ENCODE results near the gene DBF4B.
"Not testable (repeated sequence)": the region's sequence is repeated elsewhere in the genome, so short reads cannot be mapped to it uniquely, and the experiment has no call there.

Gene DBF4B

DNA sequence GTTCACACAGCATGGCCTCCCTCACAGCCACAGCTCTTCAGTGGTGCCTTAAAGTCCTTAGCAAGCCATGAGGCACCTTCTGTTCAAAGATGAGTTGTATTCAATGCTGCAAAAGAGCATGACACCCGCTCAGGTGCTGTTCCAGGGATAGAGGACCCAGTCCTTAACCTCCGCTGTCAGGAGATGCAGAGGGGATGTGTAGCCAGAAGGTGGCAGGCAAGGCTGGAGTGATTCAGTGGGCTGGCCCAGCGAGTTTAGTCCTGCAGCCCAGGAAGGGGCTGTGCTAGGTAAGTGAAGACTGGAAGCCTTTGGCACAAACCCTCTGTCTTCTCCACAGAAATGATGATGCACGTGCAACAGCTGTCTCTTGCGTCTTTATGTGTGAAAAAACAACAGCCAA is 25.3 kb downstream of the DBF4B start:
- DNase-seq (ENCODE audit: low spot score) = no peak

DNA sequence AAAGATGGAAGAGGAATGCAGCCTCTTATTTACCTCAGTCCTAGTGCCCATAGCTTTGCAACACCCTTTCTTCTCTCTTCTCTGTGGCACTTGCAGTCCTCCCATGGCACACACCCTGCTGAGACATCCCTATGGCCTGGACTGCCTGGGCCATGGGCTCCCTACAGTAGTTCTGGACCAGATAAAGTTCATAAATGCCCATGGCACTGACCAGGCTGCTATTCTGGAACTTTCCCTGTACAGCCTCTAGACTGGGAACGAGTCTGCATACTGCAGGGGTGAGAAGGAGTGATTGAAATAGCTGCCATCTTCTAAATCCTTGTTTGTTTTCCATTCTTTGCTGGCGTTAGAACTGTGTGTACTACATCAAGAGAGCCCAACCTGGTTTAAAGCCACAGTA is 25.8 kb downstream of the DBF4B start:
- DNase-seq (ENCODE audit: low spot score) = no peak

DNA sequence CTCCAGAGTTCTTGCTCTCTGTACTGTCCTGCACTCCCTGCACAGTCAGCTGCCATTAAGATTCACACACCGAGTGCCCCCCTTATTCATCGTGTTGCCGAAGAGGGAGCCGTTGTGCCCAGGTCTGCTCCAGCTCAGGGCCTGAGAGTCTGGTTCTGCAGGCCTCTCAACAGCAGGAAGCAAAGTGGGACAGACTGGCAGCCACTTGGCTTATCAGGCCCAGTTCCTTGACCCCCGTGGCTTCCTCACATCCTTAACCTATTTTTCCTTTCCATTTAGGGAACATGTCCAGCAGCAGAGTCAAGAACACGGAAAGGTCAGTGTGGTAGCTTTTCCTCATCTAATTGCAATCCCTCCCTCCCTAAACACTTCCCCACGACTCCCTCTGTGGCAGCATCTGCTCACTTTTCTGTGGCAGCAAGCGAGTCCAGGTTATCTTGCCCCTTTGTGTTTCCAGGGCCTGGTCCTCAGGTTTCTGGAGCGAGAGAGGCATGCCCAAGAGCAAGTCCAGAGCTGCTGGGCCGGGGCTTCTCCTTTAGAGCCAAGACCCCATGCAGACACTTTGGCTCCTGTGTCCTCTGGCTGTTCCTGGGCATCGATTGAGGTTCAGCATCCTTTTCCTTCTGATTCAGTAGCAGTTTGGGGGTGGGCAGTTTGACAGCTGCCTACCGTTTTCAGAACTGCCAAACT is 28.2 kb downstream of the DBF4B start:
- no peak for DNase-seq (ENCODE audit: low spot score)

DNA sequence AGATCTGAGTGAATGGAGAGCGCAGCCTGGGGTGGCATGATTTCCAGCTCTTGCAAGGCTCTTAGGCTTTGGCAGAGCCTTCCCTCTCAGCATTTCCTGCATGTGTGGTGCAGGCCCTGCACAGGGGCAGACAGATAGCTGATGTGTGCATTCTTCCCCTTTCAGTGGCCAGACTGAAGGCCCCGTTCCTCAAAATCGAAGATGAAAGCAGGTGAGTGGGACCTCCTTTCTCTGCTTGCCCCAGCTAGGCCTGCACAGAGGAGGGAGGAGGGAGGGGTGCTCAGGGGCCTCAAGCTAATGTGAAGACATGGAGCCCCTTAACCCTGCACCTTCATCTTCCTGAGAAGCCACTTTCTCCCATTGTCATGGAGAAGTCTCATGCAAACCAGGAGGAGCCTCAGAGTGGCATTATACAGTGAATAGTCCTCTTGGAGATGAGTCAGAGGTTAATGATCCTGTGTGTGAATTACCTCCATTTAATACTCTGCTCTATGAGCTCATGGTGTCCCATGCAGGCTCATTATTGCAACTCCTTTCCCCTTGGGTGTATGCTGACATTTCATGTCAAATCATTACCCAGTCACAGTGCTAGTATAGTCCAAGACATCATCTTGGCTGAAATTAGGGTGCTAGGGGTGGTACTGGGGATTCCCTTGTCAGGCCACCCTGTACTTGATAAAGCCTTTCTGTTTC is 29.9 kb downstream of the DBF4B start:
- DNase-seq (ENCODE audit: low spot score) = peak; percentile 36

DNA sequence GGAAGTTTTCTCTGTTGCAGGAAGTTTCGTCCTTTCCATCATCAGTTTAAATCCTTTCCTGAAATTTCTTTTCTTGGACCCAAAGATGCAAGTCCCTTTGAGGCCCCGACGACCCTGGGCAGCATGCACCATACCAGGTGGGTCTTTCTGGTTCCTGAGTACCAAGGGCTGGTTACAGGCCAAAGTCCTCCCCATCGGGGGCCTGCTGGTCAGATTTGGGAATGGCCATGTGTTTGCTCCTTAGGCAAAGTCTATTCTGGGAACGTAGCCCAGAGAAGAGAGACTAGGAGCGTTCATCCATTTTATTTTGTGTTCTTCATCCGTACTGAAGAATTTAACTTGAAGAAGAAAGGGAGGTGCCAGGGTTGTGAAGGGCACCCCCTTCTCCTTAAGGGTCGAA is 32.9 kb downstream of the DBF4B start:
- DNase-seq (ENCODE audit: low spot score) = no peak

DNA sequence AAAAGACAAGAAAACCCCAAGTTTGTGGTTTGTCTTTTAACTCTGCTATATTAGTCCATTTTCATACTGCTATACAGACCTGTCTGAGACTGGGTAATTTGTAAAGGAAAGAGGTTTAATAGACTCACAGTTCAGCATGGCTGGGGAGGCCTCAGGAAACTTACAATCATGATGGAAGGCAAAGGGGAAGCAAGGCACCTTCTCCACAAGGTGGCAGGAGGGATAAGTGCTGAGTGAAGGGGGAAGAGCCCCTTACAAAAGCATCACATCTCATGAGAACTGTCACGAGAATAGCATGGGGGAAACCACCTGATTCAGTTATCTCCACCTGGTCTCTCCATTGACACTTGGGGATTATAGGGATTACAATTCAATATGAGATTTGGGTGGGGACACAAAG is 36.8 kb downstream of the DBF4B start:
- no peak for DNase-seq (ENCODE audit: low spot score)

DNA sequence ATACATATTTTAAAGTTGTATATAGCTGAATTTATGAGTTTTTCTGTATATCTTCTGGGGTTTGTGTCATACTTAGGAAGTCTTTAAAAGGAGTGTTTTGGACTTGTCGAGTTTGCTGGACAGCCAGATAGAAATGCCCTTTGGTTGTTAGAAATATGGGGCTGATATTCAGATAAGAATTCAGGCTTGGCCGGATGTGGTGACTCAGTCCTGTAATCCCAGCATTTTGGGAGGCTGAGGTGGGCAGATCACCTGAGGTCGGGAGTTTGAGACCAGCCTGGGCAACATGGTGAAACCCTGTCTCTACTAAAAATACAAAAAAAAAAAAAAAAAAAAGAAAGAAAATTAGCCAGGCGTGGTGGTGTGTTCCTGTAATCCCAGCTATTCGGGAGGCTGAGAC is 37.3 kb downstream of the DBF4B start:
- DNase-seq (ENCODE audit: low spot score) = not testable (repeated sequence)

DNA sequence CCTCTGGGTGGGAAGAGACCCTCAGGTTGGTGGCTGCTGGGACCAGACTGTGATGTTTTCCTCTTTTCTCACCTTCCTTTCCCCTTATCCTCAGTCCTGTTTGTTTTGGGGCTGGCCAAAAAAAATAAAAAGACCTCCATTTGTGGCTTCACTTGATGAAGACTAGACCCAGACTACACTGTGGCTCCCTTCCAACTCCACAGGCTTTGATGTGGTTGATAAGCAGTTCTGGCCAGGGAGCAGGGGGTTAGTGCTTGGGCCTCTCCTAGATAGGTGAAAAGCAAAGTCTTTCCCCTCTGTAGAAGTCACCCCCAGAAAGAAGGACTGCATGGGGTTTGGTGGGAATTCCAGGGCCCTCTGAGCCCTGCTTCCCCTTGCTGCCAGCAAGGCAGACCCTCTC is 39.1 kb downstream of the DBF4B start:
- no peak for DNase-seq (ENCODE audit: low spot score)

DNA sequence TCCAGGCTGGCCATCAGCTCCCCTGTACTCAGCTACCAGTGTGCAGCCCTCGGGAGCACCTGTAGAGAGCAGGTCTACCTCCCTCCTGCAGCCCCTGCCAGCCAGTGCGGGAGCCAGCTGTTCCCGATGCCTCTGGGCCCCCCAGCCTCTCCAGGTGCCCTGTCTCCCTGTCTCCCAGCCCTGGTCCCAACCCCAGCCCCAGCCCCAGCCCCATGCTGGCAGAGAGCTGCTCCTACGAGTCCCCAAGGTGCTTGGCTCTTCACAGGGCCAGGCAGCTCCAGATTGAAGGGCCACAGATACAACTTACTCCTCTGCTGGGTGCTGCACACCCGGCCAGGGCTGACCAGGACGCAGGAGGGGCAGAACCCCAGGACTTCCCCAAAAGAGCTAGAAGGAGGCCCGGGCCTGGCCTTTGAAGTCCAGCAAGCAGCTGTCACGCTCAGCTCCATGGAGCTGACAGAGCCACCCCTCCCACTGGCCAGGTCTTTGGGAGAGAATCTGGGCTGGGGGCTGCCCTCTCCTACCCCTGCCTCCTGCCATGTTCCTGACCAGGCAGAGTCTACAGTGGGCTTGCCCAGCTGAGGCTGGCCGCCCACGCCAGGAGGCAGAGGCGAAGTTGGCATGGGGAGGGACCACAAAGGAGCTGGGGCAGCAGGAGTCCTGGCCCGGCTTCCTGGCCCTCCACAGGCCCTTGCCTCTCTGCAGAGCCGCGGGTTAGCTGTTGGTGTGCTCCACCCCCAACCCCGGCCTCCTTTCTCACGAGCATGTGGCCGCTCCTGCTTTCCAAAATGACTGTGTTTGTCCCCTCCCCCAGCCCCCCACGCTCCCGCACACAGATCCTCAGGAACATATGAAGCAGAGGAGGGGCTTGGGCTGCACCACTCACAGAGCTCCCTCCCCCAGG is 40.9 kb downstream of the DBF4B start:
- DNase-seq (ENCODE audit: low spot score) = no peak

DNA sequence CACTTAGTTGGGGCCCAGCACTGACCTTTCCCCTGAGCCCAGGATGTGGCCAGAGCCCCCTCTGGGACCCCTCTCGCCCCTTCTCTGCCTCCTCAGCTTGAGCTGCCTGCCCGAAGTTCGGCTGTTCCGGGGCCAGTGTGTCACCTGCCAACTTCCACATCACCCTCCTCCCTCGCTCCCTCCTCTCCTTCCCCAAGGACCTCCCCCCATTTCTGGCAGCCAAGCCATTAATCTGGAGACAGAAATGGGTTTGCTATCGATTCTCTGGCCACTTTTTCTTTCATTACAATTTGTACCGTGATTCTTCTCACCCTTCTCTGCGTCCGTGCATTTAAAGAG is 41.5 kb downstream of the DBF4B start:
- DNase-seq (ENCODE audit: low spot score) = no peak

DNA sequence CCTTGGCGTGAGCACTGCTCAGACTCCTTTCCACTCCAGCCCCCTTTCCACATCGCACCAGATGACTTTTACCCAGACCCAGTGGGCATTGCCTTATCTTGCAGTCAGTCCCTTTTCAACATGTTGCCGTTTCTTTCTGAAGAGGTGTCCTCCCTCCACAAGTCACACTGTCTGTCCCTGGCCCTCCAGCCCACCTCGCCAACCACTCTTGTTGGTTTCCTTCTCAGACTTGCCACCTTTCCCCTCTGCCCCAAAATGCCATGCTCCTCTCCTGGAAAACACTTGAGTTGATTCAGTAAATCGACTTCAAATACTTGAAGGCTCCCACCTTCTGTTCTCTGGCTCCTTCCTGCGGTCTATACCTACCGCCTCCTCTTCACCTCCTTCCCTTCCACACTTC is 42.9 kb downstream of the DBF4B start:
- no peak for DNase-seq (ENCODE audit: low spot score)

DNA sequence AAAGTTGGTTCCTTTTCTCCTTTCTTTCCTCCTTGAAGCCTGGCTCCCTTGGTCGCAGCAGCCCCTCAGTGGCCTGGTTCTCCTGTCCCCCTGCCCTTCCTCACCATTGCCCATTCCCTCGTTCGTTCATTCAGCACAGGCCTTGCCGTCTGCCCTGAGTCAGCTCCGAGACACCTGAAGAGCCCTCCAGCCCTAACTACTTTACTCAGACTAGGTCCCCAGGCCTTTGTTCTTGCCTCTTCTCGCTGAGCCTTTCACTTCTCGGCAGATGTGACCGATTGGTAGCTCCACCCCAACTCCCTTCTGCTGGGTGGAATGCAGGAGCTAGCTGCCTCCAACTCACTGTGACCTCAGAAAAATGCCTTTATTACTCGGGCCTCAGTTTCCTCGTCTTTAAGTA is 43.3 kb downstream of the DBF4B start:
- DNase-seq (ENCODE audit: low spot score) = no peak

DNA sequence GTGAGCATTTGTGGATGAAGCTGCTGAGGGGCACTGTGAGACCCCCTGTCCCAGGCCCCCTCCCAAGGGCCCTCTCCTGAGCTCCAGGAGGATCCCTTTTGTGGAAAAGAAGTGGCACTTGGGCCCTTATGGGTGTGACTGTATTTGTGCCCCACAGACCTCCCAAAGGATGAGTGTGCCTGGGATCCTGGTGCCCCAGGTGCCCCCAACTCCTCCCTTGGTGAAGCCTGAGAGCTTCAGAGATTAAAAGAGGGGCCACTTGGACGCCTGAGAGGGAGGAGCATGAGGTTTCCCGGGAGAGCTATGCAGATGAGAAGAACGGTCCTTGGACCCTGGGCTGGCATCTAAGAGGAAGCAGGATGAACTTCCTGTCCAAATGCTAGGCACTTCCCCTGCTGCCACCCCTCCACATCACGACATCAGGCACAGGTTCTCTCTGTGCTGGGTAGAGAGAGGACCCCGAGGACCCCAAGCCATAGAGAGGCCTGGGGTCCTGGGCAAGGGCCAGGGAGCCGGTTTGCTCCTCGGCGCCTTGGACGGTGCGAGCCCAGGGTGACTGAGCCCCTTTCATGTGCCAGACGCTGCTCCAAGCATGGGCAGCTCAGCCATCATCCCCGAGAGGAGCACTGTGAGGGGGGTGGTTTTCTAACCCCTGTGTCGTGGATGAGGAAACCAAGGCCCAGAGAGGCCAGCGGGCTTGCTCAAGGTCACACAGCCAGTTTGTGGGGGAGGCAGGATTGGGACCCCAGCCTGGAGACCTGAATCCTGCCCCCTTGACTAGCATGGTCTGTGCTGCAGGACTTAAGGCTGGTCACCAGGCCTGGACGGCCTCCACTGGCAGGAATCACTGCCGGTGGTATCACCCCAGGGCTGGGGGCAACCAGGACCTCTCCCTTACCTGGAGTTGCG is 44.7 kb downstream of the DBF4B start:
- DNase-seq (ENCODE audit: low spot score) = no peak

DNA sequence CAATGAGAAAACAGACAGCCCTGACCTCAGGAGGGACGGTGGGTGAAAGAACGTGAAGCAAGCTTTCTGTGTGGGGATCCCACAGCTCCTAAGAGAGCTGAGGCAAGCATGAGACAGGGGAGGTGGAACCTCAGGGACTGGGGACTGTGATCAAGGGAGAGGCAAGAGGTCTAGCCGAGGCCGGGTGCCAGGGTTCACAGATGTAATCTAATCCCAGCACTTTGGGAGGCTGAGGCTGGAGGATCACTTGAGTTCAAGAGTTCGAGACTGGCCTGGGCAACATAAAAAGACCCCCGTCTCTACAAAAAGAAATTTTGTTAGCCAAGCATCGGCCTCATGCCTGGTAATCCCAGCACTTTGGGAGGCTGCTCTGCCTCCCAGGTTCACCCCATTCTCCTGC is 45.8 kb downstream of the DBF4B start:
- DNase-seq (ENCODE audit: low spot score) = no peak

DNA sequence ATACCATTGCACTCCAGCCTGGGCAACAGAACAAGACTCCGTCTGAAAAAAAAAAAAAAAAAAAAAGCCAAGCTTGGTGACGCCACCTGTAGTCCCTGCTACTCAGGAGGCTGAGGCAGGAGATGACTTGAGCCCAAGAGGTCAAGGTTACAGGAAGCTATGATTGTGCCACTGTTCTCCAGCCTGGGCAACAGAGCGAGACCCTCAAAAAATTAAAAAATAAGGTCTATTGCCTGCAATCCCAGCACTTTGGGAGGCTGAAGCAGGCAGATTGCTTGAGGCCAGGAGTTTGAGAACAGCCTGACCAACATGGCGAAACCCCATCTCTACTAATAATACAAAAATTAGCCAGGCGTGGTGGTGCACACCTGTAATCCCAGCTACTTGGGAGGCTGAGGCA is 46.7 kb downstream of the DBF4B start:
- not testable (repeated sequence) for DNase-seq (ENCODE audit: low spot score)

DNA sequence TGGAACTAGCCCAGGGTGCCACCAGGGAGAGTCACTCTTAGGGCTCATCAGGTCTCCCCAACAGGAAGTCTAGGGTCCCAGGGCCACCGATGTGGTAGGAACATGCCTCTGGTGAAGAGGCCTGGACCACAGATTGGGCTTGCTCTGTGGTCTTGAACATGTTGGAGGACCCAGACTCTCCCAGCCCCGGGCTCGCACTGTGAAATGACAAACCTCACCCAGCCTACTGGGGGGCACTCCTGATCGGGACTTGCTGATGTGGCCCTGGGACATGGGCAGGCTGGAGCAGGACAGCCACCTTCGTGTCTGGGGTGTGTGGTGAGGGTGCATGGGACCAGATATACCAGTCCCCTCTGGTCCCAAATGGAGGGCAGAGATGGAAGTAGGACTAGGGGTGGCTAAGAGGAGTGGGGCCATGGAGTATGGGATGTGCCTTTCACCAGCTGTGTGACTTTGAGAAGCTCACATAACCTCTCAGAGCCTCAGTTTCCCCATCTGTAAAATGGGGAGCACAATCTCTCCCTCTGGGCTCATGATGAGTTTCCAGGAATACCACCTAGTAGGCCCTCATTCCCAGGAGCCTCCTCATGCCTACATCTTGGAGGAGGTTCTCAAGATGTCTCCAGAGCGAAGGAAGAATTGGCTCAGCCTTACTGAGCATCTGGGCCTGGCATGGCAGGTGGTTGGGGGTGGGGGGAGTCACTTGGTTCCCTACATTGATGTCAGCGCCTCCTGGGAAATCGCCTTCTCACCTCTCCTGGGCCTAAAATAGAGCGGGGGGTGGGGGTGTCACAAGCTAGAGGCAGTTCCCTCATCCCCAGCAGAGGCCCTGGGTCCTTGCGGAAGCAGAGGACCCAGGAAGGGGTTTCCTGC is 48.8 kb downstream of the DBF4B start:
- DNase-seq (ENCODE audit: low spot score) = no peak

DNA sequence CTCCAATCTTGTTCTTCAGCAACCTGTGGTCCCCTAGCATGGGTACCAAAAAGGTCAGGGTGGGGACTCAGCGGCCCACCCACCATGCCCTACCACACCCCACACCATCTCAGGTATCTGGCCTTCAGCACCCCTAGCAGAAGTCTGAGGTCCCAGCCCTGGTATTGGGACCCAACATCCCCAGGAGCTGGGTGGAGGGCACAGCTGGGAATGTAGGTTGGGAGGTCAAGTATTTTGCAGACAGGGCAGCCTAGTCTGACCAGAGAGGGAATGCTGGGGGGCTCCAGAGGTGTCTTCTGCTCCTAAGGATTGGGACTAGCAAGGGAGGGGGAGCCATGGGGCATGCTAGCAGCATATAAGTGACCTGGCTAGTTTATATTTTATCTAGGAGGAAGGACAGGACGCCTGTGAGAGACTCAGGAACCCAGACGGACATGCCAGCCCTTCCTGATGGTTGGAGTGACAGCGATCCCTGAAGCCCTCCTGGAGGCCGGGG is 49.5 kb downstream of the DBF4B start:
- DNase-seq (ENCODE audit: low spot score) = no peak

DNA sequence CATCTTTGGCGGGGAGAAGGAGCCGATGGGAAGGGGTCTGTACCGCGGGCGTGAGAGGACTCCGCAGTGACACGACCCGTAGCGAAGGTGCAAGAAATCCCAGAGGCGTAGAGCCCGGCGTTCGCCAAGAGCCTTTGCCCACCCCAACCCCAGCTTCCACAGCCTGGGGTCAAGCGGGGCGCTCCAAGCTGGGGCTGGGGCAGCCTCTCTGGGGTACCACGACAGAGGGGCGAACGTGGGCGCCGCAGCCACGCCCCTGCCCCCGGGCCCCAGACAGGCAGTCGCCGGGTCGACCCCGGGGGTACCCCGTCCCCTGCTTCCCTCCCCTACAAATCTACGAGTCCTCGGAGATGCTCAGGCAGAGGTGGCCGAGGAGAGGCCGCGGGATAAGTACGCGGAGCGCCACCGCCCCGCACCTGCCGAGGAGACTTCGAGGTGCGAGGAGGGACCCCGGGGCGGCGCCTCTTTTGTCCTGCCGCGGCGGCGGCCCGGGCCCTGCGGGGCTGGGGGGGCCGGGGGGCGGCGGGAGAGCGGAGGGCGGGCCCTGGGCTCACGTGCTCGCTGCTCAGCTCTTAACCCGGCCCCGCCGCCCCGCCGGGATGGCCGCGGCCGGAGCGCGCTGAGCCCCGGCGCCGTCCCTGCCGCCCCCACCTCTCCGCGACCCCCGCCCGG is 50.1 kb downstream of the DBF4B start, which contains the start of gene ADAM11:
Gene ADAM11, plus strand, starts transcription at position 575 of the 672 bp plus-strand sequence. CDS start 212 bp downstream, outside the sequence.
- DNase-seq (ENCODE audit: low spot score) = no peak

DNA sequence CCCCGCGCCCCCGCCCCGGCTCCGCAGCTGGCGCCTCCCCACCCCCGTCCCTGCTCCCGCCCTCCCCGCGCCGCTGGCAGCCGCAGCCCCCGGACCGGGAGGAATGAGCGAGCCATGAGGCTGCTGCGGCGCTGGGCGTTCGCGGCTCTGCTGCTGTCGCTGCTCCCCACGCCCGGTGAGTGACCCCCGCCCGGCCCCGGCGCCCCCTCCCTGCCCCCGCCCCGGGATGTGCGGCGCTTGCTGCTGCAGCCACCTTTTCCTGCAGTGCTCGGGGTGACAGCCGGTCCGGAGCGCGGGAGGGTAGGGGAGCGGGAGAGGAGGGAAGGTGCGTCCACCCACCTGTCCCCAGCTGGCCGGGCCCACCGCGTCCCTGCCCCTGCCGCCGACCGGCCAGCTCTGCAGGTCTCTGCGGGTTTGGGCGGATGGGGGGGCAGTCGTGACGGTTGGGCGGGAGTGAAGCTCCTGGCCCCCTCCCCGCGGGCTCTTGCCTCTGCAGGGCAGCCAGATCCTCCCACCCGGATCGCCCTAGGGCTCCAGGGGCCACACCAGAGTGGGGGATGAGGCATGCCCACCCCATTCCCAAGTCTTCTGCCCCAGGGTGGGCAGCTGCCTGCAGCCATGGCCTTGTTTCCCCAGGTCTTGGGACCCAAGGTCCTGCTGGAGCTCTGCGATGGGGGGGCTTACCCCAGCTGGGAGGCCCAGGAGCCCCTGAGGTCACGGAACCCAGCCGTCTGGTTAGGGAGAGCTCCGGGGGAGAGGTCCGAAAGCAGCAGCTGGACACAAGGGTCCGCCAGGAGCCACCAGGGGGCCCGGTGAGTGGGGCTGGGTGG is 50.8 kb downstream of the DBF4B start:
- no peak for DNase-seq (ENCODE audit: low spot score)
